Body of pancreas (tissue), 4 donors: ENCODE data around the gene CCDC150.

Experiments
- POLR2A ChIP-seq, 3 donors: fragments of 450-650 bp; IDR thresholded peaks; one replicate each; pipeline ENCODE4 v1.6.1; 2016; ENCODE audit warnings: antibody characterized with exemption in 3 of 3, mild to moderate bottlenecking in 2 of 3
- TF ChIP-seq, protein P1 (sequence below), 7 experiments: fragments of 450-650 bp in 4 of 7; fragments of 200-600 bp in 3 of 7; sonication (generic) in 3 of 7; IDR thresholded peaks; one replicate each; pipeline ENCODE4 v1.5.1; 2016 to 2019; ENCODE audit warnings: antibody characterized with exemption in 7 of 7

DNA sequence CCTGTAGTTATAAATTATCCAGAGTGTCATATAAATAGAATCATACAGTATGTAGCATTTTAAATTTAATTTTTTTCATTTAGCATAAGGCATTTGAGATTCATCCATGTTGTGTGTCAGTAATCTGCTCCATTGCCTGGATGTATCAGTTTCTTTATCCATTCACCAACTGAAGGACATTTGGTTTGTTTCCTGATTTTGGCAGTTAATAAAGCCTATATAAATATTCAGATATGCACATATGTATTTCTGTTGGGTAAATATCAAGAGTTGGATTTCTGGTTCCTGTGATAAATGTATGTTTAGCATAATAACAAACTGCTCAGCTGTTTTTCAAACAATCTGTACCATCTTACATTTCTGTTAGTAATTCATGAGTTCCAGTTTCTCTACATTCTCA is 39.9 kb downstream of the CCDC150 start:
- TF ChIP-seq, protein P1, sequence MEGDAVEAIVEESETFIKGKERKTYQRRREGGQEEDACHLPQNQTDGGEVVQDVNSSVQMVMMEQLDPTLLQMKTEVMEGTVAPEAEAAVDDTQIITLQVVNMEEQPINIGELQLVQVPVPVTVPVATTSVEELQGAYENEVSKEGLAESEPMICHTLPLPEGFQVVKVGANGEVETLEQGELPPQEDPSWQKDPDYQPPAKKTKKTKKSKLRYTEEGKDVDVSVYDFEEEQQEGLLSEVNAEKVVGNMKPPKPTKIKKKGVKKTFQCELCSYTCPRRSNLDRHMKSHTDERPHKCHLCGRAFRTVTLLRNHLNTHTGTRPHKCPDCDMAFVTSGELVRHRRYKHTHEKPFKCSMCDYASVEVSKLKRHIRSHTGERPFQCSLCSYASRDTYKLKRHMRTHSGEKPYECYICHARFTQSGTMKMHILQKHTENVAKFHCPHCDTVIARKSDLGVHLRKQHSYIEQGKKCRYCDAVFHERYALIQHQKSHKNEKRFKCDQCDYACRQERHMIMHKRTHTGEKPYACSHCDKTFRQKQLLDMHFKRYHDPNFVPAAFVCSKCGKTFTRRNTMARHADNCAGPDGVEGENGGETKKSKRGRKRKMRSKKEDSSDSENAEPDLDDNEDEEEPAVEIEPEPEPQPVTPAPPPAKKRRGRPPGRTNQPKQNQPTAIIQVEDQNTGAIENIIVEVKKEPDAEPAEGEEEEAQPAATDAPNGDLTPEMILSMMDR (IDR thresholded peaks at IDR 0.05), result no peak
- no peak for TF ChIP-seq POLR2A (IDR thresholded peaks at IDR 0.05)
